NCI-H1930 (cell line): ENCODE measurements around the gene CFP.
"Not testable (repeated sequence)": the region's sequence is repeated elsewhere in the genome, so short reads cannot be mapped to it uniquely, and the experiment has no call there.

ENCODE experiments used
- DNase-seq, 2 experiments: peaks; one replicate each; lab custom pipeline; 2025; lab: John Stamatoyannopoulos, UW

The CFP gene

DNA sequence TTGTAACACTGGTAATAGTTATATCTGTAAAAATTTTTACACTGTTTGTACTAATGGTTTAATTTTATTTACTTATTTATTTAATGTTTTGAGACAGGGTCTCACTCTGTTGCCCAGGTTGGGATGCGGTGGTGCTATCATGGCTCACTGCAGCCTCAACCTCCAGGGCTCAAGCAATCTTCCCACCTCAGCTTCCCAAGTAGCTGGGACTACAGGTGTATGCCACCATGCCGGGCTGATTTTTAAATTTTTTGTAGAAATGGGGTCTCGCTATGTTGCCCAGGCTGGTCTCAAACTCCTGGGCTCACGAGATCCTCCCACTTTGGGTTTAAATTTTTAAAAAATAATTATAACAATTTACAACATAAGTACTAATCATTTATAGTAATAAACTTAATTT, 26.6 kb downstream of the CFP start:
- DNase-seq = not testable (repeated sequence)

DNA sequence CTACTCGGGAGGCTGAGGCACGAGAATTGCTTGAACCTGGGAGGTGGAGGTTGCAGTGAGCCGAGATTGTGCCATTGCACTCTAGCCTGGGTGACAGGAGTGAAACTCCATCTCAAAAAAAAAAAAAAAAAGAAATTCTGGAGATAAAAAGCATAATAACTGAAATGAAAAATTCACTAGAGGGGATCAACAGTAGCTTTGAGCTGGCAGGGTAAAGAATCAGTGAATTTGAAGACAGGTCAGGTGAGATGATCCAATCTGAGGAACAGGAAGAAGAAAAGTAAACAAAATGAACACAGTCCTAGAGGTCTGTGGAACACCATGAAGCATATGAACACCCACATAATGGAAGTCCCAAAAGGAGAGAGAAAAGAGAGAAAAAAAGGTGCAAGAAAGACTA, 32.5 kb downstream of the CFP start:
- no peak for DNase-seq

DNA sequence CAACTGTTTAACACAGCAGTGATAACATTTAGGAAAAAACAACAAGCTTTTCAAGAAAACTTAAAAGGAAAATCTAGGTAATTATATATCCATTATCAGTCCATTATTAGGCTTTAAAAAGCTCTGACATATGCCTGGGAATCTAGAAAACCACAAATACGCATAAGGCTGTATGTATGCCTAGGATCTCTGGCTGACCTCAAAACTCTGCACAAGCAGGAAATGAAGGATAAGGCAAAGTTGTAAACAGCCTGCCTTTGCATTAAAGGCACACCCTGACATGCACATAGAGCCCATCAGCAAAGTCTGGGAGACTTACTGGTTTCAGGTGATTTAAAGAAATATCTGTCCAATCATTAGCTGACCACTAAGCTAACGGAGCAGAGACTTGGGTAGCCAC, 33.5 kb downstream of the CFP start:
- DNase-seq = no peak

DNA sequence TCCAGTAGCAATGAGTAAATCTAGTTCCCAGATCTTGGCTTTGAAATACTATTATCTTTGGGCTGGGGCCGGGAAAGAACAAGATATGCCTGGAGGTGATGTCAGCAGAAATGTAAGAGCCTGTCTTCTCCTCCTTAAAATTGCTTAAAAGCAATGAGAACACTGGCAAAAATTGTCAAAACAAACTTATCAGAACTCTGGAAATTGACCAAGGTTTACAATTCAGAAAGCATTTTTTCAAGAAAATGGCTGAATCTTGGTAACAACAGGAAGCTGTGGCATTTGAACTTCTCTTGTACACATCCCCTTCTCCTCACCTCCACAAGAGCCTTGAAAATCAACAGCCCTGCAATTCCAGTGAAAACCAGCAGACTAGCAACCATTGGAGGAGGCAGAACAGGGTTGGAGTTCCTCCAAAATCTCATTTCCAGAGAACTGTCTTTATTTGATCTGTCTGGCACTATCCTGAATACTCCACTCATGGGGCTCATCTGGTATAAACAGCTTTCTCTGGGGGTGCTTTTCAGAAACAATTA, 33.9 kb downstream of the CFP start:
- DNase-seq = no peak

DNA sequence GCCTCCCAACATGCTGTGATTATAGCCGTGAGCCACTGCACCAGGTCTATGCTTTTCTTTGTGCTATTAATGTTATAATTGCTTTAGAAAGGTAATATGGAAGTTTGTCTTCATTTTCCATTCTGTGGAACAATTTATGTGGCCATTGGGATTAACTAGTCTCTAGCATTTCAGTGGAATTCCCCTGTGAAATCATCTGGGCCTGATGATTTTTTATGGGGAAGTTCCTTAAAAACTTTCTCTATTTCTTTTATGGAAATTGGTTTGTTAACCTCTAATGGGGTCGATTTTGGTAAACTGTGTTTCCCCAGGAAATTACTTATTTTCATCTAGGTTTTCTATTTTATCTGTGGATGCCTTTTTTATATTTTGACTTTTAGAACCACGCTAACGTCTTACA, 36.2 kb downstream of the CFP start:
- DNase-seq = no peak

DNA sequence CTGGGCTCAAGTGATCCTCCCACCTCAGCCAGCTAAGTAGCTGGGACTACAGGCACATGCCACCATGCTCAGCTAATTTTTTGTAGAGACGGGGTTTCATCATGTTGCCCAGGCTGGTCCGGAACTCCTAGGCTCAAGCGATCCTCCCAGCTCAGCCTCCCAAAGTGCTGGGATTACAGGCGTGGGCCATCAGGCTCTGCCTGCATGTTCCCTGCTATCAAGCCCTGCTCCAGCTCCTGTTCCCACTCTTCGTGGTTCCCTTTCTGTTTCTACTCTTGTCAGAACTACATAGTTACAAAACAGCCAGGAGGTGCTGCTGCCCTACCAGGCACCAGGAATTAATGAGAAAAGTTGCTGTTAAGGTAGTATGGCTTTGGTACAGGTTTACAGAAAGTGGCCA, 38.7 kb downstream of the CFP start:
- DNase-seq = no peak

DNA sequence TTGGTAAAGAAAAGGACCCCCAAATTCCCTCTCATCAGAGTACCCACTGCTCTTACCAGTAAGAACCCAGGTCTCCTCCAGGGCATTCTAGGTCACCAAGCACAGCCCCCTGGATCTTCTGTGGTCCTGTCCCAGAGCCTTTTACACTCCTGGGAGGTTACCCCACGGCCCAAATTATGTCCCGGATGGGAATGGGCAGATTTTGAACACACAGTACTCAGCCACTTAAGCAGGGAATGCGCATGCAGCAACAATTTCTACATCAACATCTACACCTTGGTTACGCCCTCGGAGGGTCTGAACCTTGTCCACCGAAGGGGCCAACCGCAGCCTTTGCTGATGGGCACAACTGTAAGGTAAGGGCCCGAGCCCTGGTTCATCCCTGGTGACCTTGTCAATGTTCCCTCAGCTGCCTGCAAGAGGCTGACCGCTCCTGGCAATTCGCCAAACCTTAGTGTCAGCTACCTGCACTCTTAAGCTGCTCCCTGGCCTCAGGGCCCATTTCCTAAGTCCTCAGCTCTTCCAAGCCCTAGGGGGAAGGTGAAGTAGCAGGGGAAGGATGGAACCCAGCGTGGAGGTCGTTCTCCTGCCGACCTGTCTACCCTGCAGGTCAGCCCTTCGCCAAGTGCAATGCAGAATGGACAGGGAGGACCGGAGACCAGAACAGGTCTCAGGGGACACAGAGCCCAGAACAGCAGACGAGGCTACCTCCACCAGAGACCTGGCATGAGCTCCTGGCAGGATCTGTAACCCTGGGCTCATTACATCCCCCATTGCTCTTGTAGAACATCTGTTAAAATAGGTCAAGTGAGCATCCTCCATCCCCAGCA, 41.6 kb downstream of the CFP start:
- no peak for DNase-seq

DNA sequence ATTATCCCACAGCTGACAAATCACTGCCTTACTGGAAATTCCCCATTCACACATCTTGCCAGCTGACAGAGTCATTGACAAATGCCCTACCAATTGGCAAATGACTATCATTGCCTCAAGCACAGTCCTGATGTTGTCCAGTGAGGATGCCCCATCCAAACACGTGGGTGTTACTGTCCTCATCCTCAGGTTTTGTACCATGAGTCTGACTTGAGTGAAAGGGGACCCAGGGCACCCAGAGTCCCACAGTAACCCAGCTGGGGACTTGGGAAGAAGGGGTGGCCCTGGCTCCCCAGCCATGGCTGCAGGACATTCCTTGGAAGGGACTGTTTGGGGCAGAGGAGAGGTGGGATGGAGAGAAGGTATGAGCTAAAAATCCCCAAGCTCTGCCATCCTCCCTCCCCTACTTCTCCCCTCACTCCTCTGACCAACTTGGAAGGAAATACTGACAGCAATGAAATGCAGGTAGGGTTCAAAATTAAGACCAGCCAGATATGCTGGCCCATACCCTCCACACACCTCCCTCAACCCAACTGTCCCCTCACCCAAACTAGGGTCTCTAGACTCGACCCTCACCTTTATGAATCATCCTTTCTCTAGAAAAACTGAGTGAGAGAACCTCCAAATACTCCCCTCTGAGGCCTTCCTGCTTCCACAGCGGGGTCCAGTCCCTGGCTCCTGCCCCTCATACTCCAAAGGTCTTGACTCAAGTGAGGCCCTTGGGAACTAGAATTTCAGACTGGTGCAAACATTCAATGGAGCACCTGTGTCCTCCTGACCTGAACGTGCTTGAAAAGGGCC, 42.4 kb downstream of the CFP start:
- no peak for DNase-seq

DNA sequence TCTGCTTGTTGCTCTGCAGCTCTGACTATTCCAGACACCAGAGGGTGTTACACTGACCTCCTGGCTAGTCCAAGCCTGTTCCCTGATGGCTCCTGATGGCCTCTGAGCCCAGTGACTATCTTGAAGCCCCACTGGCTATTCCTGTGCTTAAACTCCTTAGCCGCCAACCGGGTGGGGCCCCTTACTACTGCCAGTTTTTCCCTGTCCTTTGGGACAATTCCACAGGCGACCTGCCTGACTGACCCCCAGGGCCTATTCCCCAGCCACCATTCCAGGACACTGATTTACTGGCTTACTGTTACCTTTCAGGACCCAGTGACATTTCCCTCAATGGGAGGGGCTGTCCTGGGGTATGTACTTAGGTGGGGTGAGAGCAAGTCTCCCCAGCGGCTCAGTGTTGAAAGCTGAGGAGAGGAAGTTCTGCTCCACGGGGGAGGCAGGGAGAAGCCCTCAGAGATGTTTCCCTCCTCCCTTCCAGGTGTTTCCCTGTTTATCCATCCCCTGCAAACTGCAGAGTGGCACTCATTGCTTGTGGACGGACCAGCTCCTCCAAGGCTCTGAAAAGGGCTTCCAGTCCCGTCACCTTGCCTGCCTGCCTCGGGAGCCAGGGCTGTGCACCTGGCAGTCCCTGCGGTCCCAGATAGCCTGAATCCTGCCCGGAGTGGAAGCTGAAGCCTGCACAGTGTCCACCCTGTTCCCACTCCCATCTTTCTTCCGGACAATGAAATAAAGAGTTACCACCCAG, 43.5 kb downstream of the CFP start:
- no peak for DNase-seq

DNA sequence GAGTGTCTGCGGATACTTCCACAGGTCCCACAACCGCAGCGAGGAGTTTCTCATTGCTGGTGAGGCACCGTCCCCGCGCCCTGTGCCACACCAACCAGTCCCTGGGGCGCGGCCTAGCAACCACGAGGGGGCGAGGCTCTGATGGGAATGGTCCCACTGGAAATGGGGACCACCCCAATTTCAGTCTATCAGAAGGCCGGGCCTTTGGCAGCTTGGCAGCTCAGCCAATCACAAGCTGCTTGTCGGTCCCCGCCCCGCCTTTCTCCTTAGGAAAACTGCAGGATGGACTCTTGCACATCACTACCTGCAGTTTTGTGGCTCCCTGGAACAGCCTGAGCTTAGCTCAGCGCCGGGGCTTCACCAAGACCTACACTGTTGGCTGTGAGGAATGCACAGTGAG, 44.5 kb downstream of the CFP start:
- DNase-seq = no peak

DNA sequence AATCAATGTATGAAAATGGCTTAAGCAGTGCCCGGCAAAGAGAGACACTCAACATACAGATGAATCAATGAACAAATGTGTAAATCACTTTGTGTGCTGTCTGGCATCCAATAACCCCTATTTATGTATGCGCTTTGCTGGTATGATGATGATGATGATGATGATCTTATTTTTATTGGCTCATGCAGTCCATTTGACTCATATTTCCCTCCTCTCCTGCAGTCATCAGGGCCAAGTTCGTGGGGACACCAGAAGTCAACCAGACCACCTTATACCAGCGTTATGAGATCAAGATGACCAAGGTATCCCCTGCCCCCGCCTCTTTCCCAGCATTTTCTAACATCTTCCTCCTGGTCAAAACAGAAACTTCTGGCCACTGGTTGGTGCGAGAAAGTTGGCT, 45.0 kb downstream of the CFP start:
- DNase-seq = no peak

DNA sequence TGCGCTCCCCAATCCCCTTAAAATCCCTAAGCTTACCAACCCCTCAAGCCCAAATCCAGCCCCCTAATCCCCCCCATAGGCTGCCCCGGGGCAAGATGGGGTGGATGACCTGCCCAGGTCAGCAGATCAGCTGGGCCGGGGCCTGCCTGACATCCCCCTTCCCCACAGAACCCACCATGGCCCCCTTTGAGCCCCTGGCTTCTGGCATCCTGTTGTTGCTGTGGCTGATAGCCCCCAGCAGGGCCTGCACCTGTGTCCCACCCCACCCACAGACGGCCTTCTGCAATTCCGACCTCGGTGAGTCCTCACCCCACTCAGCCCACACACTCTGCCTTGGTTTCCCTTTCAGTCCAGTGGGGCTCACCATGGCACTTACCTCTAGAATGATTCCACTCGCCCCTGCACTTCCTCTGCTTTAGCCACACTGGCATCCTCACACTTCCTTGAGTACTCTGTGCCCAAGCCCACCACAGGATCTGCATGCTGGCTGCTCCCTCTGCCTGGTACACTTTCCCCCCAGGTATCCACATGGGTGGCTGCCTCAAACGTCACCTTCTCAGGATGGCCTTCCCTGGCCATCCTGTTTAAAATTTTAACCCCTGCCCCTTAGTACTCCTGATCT, 46.4 kb downstream of the CFP start:
- DNase-seq = no peak

DNA sequence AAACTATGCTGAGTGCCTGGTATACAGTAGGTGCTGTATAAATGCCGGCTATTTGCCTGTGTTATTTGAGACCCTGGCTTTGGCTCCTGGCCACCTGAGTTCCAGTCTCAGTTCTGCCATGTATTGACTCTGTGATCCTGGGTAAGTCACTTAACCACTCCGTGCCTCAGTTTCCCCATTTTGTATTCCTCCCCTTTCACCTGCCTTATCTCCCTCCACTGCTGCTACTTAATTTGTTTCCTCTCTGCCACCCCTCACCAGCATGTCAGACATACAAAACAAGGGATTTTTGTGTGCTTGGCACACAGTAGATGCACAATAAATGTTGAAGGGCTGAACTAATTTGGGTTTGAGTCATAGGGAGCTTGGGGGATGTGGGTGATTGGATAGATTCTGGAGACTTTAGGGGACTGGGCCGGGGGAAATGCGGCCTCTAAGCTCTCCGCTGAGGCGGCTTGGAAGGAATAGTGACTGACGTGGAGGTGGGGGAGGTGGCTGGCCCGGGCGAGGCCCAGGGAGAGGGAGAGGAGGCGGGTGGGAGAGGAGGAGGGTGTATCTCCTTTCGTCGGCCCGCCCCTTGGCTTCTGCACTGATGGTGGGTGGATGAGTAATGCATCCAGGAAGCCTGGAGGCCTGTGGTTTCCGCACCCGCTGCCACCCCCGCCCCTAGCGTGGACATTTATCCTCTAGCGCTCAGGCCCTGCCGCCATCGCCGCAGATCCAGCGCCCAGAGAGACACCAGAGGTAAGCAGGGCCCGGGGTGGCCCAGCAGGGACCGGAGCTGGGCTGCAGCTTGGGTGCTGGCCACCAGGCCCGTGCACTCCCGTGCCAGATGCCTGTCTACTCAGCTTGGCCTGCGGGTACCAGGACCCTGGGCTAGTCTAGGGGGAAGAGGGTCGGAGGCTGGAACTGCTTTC, 47.7 kb downstream of the CFP start, which contains the start of gene TIMP1:
TIMP1 (plus strand) TSS at position 706 of the 917 bp plus-strand sequence. CDS start 980 bp downstream, outside the sequence.
- DNase-seq = no peak

DNA sequence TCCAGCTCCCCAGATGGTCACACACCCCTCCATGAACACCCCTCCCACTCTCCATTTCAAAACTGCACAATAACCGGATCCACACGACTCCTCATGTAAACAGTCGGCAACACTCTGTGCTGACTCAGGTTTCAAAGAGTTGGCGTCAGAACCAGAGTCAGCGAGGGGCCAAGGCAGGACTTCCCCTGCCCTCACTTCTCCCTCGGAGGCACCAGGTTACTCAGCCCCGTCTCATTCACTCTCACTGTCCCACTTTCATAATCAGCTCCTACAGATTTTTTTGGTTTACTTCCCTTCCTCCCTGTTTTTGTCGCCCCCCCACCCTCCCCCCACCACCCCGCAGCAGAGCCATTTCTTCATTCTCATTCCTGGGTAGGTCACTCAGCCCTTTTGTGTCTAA, 50.2 kb downstream of the CFP start:
- DNase-seq = no peak

DNA sequence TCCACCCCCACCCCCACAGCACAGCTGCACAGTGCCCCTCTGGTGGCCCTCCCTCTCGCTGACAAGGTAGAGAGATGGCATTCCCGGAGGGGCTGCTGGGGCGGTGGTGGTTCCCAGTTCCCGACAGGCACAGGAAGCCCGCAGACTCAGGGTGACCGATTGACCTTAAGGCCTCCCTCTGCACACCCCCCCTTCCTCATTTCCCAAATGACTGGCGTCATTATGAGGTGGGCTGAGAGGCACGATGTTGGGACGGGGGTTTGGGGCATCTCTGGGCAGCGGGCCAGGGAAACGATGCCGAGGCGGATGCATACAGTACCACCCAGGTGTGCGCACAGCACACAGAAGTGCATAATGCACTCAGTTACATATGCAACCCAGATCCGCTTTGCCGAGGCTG, 51.0 kb downstream of the CFP start:
- no peak for DNase-seq

DNA sequence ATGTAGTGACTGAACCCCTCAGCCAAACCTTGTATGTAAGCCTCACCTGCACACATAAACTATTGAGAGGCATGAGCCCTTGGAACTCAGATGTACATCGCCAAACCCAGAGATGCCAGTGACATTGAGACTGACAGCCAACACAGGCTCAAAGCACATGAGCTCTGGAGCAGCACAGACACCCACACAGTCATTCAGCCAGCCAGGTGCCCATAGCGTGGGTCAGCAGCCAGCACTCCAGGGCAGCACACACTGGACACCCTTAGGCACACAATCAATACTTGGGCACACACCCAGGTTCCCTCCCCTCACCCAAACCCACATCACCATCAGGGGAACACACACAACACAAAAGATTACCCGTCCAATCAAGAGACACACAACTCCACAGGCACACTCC, 51.8 kb downstream of the CFP start:
- DNase-seq = no peak

DNA sequence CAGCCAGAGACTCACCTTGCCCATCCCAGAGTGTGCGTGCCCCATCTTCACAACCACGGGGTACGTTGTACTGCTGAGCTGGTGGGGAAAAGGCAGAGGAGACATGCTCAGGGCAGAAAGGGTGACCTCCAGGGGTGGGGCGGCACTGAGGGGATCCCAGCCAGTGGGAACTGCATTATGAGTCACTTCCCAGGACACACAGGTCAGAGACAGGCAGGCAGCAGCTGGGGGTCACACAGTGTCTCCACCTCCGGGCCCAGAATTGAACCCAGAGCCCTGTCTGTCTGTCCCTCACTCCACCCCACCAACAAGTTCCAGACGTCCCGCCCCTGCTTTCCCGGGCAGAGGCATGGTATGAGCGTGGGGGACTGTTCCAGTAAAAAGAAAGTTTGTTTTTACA, 52.3 kb downstream of the CFP start:
- no peak for DNase-seq

DNA sequence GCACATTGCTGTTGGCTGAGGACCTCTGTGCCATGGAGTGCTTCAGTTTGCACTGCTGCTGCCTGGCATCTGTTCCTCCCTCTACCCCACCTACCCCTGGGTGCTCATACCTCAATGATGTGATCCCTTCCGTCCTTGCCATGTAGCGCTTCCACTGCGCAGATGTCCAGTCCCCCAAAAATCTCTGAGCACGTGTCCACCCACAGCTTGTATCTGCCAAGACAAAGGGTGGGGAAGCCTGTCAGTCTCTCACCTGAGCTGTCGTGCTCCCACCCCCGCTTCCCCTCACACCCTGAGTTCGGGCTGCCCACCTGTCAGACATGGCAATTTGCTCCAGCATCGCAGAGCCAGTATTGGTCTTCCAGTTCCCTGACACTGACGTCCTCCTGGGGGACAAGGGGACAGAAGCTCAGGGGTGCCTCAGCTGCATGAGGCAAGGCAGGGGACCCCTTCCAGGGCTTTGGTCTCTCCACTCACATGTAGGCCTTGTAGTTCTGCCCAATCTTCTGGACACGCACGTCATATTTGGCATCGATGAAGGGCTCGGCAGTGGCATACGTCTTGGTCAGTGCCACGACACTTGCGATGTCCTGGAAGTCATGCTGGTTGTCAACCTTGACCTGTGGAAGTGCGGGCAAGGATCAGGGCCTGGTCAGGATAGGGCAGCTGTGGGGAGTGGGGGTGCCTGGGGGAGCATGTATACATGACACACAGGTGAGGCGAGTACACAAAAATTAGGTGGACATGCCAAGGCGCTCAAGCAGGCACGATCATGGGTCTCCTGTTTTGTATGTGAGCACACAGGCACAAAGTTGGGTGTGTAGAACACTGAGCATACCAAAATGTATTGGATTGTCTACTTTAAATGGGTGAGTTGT, 53.5 kb downstream of the CFP start:
- no peak for DNase-seq

DNA sequence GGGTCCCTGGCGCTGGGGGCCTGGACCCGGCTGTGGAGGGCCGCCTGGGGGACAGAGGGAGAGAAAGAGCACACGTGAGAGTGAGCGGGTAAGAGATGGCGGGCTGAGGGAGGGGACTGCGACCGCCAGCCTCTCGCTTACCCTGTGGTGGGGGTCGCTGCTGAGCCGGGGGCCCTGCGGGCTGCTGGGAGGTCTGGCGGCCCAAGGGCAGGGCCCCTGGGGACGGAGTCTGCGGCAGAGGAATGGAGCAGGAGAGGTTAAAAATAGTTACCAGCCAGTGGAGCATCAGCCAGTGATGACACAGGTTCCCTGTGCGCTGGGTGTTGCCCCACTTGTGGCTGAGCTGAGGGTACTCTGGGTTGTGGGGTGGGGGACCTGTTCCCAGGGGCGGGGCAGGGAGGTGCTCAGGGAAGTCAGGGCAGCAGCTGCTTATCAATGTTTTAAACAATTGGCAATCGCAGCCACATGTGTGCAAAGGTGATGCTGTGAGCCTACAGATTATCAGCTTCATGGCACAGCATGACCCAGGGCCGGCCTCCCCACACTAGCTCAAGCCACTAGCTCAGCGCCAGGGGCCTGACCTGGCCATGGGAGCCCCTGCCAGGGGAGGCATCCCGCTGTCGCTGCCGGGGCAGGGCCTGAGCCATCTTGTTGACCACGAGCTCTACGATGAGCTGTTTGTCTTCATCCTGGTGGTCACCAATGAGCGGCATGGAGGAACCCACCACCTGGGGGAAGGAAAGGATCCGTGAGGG, 55.0 kb downstream of the CFP start:
- no peak for DNase-seq
